ENCODE results near the gene CYRIA. TPM values are rescaled to one million over a fixed set of nuclear protein-coding genes. Genes with fewer than 3 reads are reported as not detected.

The CYRIA gene
- polyA plus RNA-seq, 1 of the 3 experiments (the other 2 are of a cell fraction): 0.13 TPM

DNA sequence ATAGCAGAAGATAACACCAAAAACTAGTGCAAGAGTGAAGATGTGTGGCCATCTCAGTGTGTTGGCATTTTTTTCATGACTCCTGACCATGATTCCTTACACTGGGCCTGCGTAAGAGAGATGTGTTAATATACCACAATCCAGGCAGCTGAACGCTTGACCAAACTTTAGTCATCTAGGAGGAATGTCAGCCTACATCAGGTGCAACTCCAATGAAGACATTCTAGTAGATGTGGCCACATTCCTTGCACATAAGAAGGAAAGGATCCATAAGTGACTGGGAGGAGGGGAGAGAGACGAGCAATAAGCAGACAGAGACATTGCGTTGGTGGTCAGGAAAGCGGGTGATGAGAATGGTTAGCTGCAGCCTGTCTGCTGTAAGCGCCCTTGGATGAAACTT lies 42.6 kb downstream of the CYRIA start:
- no peak overlapping the region for H3K27ac ChIP-seq (ENCODE audit: low read depth in 2 of 2, low read length in 1 of 2)
- ChIA-PET CTCF (interaction anchor here (1.0 to 17.2 kb wide), 11 partner anchors 9 to 1023 kb away, joined by 3 to 298 read pairs (median 8); partner anchors contain the start of gene MYCN), POLR2A (interaction anchor here (0.6 kb wide), 1 partner anchor 1017 kb away, joined by 3 read pairs; no protein-coding TSS in a partner anchor)
- H3K36me3 ChIP-seq (replicated peaks in 1 of 2; ENCODE audit: control insufficient read depth in 1 of 2, insufficient read depth in 2 of 2, low read length in 1 of 2): no peaks in the 10 kb centered on the region
- no peaks in the 10 kb centered on the region for H3K27me3 ChIP-seq (ENCODE audit: insufficient read depth)
- peaks cover 0 to 7% of the 10 kb centered on the region in 2 experiments; a peak in 2 of 4 replicates for H3K4me1 ChIP-seq (ENCODE audit: control insufficient read depth in 1 of 2, insufficient read depth in 2 of 2, low read depth in 1 of 2, low read length in 1 of 2)
- H3K9ac ChIP-seq: no peak overlapping the region
- TF ChIP-seq MXI1 (IDR thresholded peaks at IDR 0.05; ENCODE audit: low read depth, low read length) (no peak), GATA2 (CRISPR knock-in tag; IDR thresholded peaks at IDR 0.05) (no peak), TAF1 (IDR thresholded peaks at IDR 0.05; ENCODE audit: borderline replicate concordance, low read depth, low read length) (no peak), CHD2 (IDR thresholded peaks at IDR 0.05; ENCODE audit: low read length, partially characterized antibody) (no peak), NRF1 (IDR thresholded peaks at IDR 0.05; ENCODE audit: low read depth, low read length) (no peak), EP300 (IDR thresholded peaks at IDR 0.05; ENCODE audit: borderline replicate concordance in 1 of 2, low read depth in 1 of 2, low read length in 1 of 2) (no peak), MEF2A (IDR thresholded peaks at IDR 0.05; ENCODE audit: borderline replicate concordance, low read depth) (no peak), SIN3A (IDR thresholded peaks at IDR 0.05; ENCODE audit: borderline replicate concordance, low read depth, low read length) (no peak), POLR2AphosphoS5 (IDR thresholded peaks at IDR 0.05; ENCODE audit: low read depth, low read length) (no peak), ELF1 (IDR thresholded peaks at IDR 0.05) (no peak)
- TF ChIP-seq, protein P1, sequence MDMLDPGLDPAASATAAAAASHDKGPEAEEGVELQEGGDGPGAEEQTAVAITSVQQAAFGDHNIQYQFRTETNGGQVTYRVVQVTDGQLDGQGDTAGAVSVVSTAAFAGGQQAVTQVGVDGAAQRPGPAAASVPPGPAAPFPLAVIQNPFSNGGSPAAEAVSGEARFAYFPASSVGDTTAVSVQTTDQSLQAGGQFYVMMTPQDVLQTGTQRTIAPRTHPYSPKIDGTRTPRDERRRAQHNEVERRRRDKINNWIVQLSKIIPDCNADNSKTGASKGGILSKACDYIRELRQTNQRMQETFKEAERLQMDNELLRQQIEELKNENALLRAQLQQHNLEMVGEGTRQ (IDR thresholded peaks at IDR 0.05; ENCODE audit: borderline replicate concordance, low read depth, low read length): no peak
- no peaks in the 10 kb centered on the region for H3K9me3 ChIP-seq
- no peaks in the 10 kb centered on the region for H3K9me2 ChIP-seq
- no peaks in the 10 kb centered on the region for H4K20me1 ChIP-seq (ENCODE audit: insufficient read depth)
- no peak overlapping the region for H3K4me3 ChIP-seq (ENCODE audit: low read depth in 2 of 2, low read length in 1 of 2)
- H3K79me2 ChIP-seq (ENCODE audit: insufficient read depth): no peaks in the 10 kb centered on the region
- H3F3A ChIP-seq (replicated peaks; ENCODE audit: insufficient read depth): no peaks in the 10 kb centered on the region
- 53% methylated on average over 6 of the region's 6 CpGs for WGBS (ENCODE audit: low lambda C conversion rate)
- DNase-seq: no peak
- H3K4me2 ChIP-seq: no peak overlapping the region
- H2AFZ ChIP-seq (ENCODE audit: low read depth): no peak overlapping the region

DNA sequence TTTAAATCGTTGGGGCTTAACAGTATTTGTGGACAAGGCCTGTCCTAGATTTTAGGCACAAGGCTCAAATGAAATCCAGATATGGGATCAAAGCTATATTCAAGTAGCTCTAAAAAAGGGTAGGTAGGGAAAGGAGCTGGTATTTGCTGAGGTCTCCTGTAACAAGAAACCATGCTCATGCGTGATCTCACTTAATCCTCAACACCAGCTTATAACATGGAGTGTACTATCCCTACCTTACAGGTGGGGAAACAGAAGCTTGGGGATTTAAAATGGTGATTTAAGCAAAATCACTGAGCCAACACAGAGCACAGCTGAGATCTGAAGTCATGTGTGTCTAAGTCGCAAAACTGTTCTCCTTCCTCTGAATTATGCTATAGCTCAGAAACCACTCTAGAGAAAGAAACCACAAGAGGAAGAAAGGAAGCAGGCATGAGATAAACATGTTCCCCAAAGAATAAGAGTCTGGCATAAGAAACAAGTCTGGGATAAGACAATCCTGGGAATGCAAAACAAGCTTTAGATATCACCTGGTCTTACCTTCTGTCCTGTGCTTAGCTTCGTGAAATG lies 43.1 kb downstream of the CYRIA start:
- CTCF ChIA-PET: interaction anchor here (1.0 to 17.2 kb wide), 11 partner anchors 10 to 1023 kb away, joined by 3 to 298 read pairs (median 9); partner anchors contain the start of gene MYCN
- Histone ChIP-seq H3K27me3 (ENCODE audit: insufficient read depth) (no peaks in the 10 kb centered on the region), H2AFZ (ENCODE audit: low read depth) (no peak overlapping the region), H3K36me3 (replicated peaks in 1 of 2; ENCODE audit: control insufficient read depth in 1 of 2, insufficient read depth in 2 of 2, low read length in 1 of 2) (no peaks in the 10 kb centered on the region), H3K9ac (no peak overlapping the region), H4K20me1 (ENCODE audit: insufficient read depth) (no peaks in the 10 kb centered on the region), H3K4me2 (no peak overlapping the region), H3K4me3 (ENCODE audit: low read depth in 2 of 2, low read length in 1 of 2) (no peak overlapping the region), H3K4me1 (ENCODE audit: control insufficient read depth in 1 of 2, insufficient read depth in 2 of 2, low read depth in 1 of 2, low read length in 1 of 2) (peaks cover 0 to 7% of the 10 kb centered on the region in 2 experiments; a peak in 2 of 4 replicates), H3F3A (replicated peaks; ENCODE audit: insufficient read depth) (no peaks in the 10 kb centered on the region), H3K27ac (ENCODE audit: low read depth in 2 of 2, low read length in 1 of 2) (no peak overlapping the region), H3K9me3 (no peaks in the 10 kb centered on the region), H3K79me2 (ENCODE audit: insufficient read depth) (no peaks in the 10 kb centered on the region), H3K9me2 (no peaks in the 10 kb centered on the region)
- DNase-seq: no peak
- TF ChIP-seq NRF1 (IDR thresholded peaks at IDR 0.05; ENCODE audit: low read depth, low read length) (no peak), TEAD4 (IDR thresholded peaks at IDR 0.05; ENCODE audit: borderline replicate concordance, insufficient read depth) (no peak), FOXM1 (IDR thresholded peaks at IDR 0.05; ENCODE audit: low read depth) (no peak), RCOR1 (IDR thresholded peaks at IDR 0.05; ENCODE audit: low read length) (no peak), GATA2 (CRISPR knock-in tag; IDR thresholded peaks at IDR 0.05) (no peak), RXRA (IDR thresholded peaks at IDR 0.05; ENCODE audit: borderline replicate concordance, low read depth) (no peak), NFIC (IDR thresholded peaks at IDR 0.05; ENCODE audit: borderline replicate concordance) (no peak), MEF2A (IDR thresholded peaks at IDR 0.05; ENCODE audit: borderline replicate concordance, low read depth) (no peak), SIN3A (IDR thresholded peaks at IDR 0.05; ENCODE audit: borderline replicate concordance, low read depth, low read length) (no peak)
- TF ChIP-seq, protein P2, sequence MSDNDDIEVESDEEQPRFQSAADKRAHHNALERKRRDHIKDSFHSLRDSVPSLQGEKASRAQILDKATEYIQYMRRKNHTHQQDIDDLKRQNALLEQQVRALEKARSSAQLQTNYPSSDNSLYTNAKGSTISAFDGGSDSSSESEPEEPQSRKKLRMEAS (IDR thresholded peaks at IDR 0.05; ENCODE audit: low read depth): no peak
- TF ChIP-seq, protein P3, sequence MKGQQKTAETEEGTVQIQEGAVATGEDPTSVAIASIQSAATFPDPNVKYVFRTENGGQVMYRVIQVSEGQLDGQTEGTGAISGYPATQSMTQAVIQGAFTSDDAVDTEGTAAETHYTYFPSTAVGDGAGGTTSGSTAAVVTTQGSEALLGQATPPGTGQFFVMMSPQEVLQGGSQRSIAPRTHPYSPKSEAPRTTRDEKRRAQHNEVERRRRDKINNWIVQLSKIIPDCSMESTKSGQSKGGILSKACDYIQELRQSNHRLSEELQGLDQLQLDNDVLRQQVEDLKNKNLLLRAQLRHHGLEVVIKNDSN (IDR thresholded peaks at IDR 0.05; ENCODE audit: borderline replicate concordance, low read depth): no peak
- TF ChIP-seq, protein P1 (IDR thresholded peaks at IDR 0.05; ENCODE audit: borderline replicate concordance, low read depth, low read length): no peak
- TF ChIP-seq, protein P4, sequence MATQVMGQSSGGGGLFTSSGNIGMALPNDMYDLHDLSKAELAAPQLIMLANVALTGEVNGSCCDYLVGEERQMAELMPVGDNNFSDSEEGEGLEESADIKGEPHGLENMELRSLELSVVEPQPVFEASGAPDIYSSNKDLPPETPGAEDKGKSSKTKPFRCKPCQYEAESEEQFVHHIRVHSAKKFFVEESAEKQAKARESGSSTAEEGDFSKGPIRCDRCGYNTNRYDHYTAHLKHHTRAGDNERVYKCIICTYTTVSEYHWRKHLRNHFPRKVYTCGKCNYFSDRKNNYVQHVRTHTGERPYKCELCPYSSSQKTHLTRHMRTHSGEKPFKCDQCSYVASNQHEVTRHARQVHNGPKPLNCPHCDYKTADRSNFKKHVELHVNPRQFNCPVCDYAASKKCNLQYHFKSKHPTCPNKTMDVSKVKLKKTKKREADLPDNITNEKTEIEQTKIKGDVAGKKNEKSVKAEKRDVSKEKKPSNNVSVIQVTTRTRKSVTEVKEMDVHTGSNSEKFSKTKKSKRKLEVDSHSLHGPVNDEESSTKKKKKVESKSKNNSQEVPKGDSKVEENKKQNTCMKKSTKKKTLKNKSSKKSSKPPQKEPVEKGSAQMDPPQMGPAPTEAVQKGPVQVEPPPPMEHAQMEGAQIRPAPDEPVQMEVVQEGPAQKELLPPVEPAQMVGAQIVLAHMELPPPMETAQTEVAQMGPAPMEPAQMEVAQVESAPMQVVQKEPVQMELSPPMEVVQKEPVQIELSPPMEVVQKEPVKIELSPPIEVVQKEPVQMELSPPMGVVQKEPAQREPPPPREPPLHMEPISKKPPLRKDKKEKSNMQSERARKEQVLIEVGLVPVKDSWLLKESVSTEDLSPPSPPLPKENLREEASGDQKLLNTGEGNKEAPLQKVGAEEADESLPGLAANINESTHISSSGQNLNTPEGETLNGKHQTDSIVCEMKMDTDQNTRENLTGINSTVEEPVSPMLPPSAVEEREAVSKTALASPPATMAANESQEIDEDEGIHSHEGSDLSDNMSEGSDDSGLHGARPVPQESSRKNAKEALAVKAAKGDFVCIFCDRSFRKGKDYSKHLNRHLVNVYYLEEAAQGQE (IDR thresholded peaks at IDR 0.05; ENCODE audit: low read depth, low read length): no peak
- 48% methylated on average over 4 of the region's 4 CpGs for WGBS (ENCODE audit: low lambda C conversion rate)
- POLR2A ChIA-PET: no interaction called here
